SU-DHL-6 (cell line): ENCODE data around the gene P2RY14.

Experiments
- H2AFZ ChIP-seq: fragments of 200-600 bp; sonication (generic); 2 replicates; pipeline ENCODE4 v1.6.1; 2014; ENCODE audit warnings: low read depth, mild to moderate bottlenecking, moderate library complexity, mixed read lengths, antibody characterized with exemption, low read length; ENCODE audit not compliant: severe bottlenecking
- H3F3A ChIP-seq: fragments of 200-600 bp; shearing (Covaris generic); 2 replicates; pipeline ENCODE4 v1.6.0; 2016; ENCODE audit warnings: antibody characterized with exemption, mild to moderate bottlenecking; ENCODE audit not compliant: insufficient read depth
- H3K27ac ChIP-seq: fragments of 200-600 bp; sonication (generic); 2 replicates; pipeline ENCODE4 v1.5.1; 2016; ENCODE audit warnings: low read depth, mild to moderate bottlenecking, low read length, moderate library complexity, mixed read lengths
- H3K27me3 ChIP-seq: fragments of 200-600 bp; sonication (generic), shearing (Covaris generic); 2 replicates; pipeline ENCODE4 v1.6.0; 2014; ENCODE audit warnings: mild to moderate bottlenecking, low read length
- H3K36me3 ChIP-seq: fragments of 200-600 bp; sonication (generic); 2 replicates; pipeline ENCODE4 v1.6.1; 2014; ENCODE audit warnings: mild to moderate bottlenecking, low read length, mixed read lengths
- H3K4me2 ChIP-seq: fragments of 300-600, 200-600 bp; shearing (Covaris generic), sonication (generic); 2 replicates; pipeline ENCODE4 v1.6.0; 2014; ENCODE audit warnings: low read length, low read depth, mild to moderate bottlenecking; ENCODE audit not compliant: poor library complexity, severe bottlenecking
- H3K4me3 ChIP-seq: fragments of 200-600 bp; sonication (generic); 2 replicates; pipeline ENCODE4 v1.5.1; 2014; ENCODE audit warnings: antibody characterized with exemption, low read length, mild to moderate bottlenecking, mixed read lengths; ENCODE audit not compliant: insufficient read depth, poor library complexity, severe bottlenecking
- H3K79me2 ChIP-seq: fragments of 200-600 bp; sonication (generic); 2 replicates; pipeline ENCODE4 v1.6.1; 2014; ENCODE audit warnings: mild to moderate bottlenecking, low read length, moderate library complexity; ENCODE audit not compliant: insufficient read depth
- H3K9ac ChIP-seq: fragments of 200-600 bp; sonication (generic); 2 replicates; pipeline ENCODE4 v1.7.0; 2014; ENCODE audit warnings: mild to moderate bottlenecking, low read length
- H3K9me2 ChIP-seq: fragments of 200-600 bp; sonication (generic); replicated peaks from 2 replicates; pipeline ENCODE4 v1.6.1; 2014; ENCODE audit warnings: low read length; ENCODE audit not compliant: insufficient read depth
- H3K9me3 ChIP-seq: fragments of 200-600 bp; sonication (generic); 2 replicates; pipeline ENCODE4 v1.6.1; 2014; ENCODE audit warnings: low read length, mixed read lengths; ENCODE audit not compliant: insufficient read depth
- H4K20me1 ChIP-seq: fragments of 200-600 bp; sonication (generic); 2 replicates; pipeline ENCODE4 v1.6.1; 2014; ENCODE audit warnings: low read depth, mild to moderate bottlenecking, antibody characterized with exemption, low read length, moderate library complexity, mixed read lengths
- CTCF ChIP-seq: fragments of 200-600 bp; sonication (generic); IDR thresholded peaks from one replicate; pipeline ENCODE4 v1.5.1; 2017; ENCODE audit warnings: antibody characterized with exemption, mild to moderate bottlenecking, low read length, moderate library complexity; ENCODE audit not compliant: insufficient read depth, poor library complexity, severe bottlenecking
- EZH2phosphoT487 ChIP-seq: fragments of 200-600 bp; sonication (generic), shearing (Covaris generic); conservative IDR thresholded peaks from 2 replicates; pipeline ENCODE4 v1.6.1; 2018; ENCODE audit warnings: mild to moderate bottlenecking, antibody characterized with exemption, low read length, moderate library complexity, mixed read lengths

Gene P2RY14

GRCh38 chr3:151236736-151237135 lies 41.6 kb downstream of the P2RY14 start:
- H3K9me3 ChIP-seq = no peaks in the 10 kb centered on the region
- H3K4me2 ChIP-seq = no peak overlapping the region
- no peak for TF ChIP-seq CTCF
- TF ChIP-seq EZH2phosphoT487 = no peak
- no peak overlapping the region for H3K4me3 ChIP-seq
- no peaks in the 10 kb centered on the region for H3K9me2 ChIP-seq
- no peaks in the 10 kb centered on the region for H4K20me1 ChIP-seq
- no peak overlapping the region for H2AFZ ChIP-seq
- no peak overlapping the region for H3K27ac ChIP-seq
- no peaks in the 10 kb centered on the region for H3K36me3 ChIP-seq
- H3K27me3 ChIP-seq = no peaks in the 10 kb centered on the region
- no peaks in the 10 kb centered on the region for H3F3A ChIP-seq
- H3K9ac ChIP-seq = no peak overlapping the region
- H3K79me2 ChIP-seq = no peaks in the 10 kb centered on the region

- Histone ChIP-seq H3K4me2 (no peak overlapping the region), H3K79me2 (no peaks in the 10 kb centered on the region), H3K9ac (no peak overlapping the region), H3F3A (no peaks in the 10 kb centered on the region), H3K27me3 (no peaks in the 10 kb centered on the region), H4K20me1 (no peaks in the 10 kb centered on the region), H3K27ac (no peak overlapping the region), H3K4me3 (no peak overlapping the region), H3K36me3 (no peaks in the 10 kb centered on the region), H3K9me3 (no peaks in the 10 kb centered on the region), H3K9me2 (no peaks in the 10 kb centered on the region), H2AFZ (no peak overlapping the region)
- TF ChIP-seq CTCF (no peak), EZH2phosphoT487 (no peak)
Observed at GRCh38 chr3:151236316-151236715, 42.0 kb downstream of the P2RY14 start.

- H4K20me1 ChIP-seq = no peaks in the 10 kb centered on the region
- no peak overlapping the region for H3K4me3 ChIP-seq
- H3K9ac ChIP-seq = no peak overlapping the region
- no peak overlapping the region for H3K4me2 ChIP-seq
- no peak overlapping the region for H3K27ac ChIP-seq
- no peaks in the 10 kb centered on the region for H3K9me2 ChIP-seq
- no peaks in the 10 kb centered on the region for H3K79me2 ChIP-seq
- TF ChIP-seq CTCF (no peak), EZH2phosphoT487 (no peak)
- no peaks in the 10 kb centered on the region for H3K9me3 ChIP-seq
- H3K36me3 ChIP-seq = no peaks in the 10 kb centered on the region
- no peak overlapping the region for H2AFZ ChIP-seq
- H3F3A ChIP-seq = no peaks in the 10 kb centered on the region
- H3K27me3 ChIP-seq = no peaks in the 10 kb centered on the region
Observed at GRCh38 chr3:151234825-151235224, 43.5 kb downstream of the P2RY14 start.
